Tongue (tissue), 2 donors: ENCODE measurements around the gene QSOX2. TPM values are rescaled to one million over a fixed set of nuclear protein-coding genes. Genes with fewer than 3 reads are reported as not detected.

ENCODE experiments used
- DNase-seq: peaks from one replicate; pipeline ENCODE4 v3.0.0-alpha.2; 2015
- total RNA-seq: library from RNA; depleted of rRNA; stranded (reverse); fragments of >200 nt; gene quantifications from one replicate; pipeline ENCODE4 v1.2.3, GENCODE V29; 2014

The QSOX2 gene
- total RNA-seq, 1 donor from 2014 or later = 9.0 TPM

- no peak for DNase-seq
Measured at GRCh38 chr9:136203408-136204144, 42.0 kb downstream of the QSOX2 start.

GRCh38 chr9:136202454-136203407, 42.9 kb downstream of the QSOX2 start:
- DNase-seq = no peak

- peak; percentile 65 for DNase-seq
Measured at GRCh38 chr9:136201609-136202453, 43.8 kb downstream of the QSOX2 start.

GRCh38 chr9:136201174-136201573, 44.4 kb downstream of the QSOX2 start:
- no peak for DNase-seq

GRCh38 chr9:136200424-136200823, 45.2 kb downstream of the QSOX2 start:
- no peak for DNase-seq

GRCh38 chr9:136199391-136200288, 46.0 kb downstream of the QSOX2 start:
- DNase-seq = no peak

- no peak for DNase-seq
Measured at GRCh38 chr9:136198605-136199083, 47.0 kb downstream of the QSOX2 start.

- no peak for DNase-seq
Measured at GRCh38 chr9:136197930-136198604, 47.5 kb downstream of the QSOX2 start.

GRCh38 chr9:136197084-136197875, 48.3 kb downstream of the QSOX2 start:
- no peak for DNase-seq

- no peak for DNase-seq
Measured at GRCh38 chr9:136196404-136197083, 49.1 kb downstream of the QSOX2 start.

GRCh38 chr9:136194540-136194939, 51.1 kb downstream of the QSOX2 start:
- DNase-seq = no peak

- DNase-seq = no peak
Measured at GRCh38 chr9:136193891-136194279, 51.7 kb downstream of the QSOX2 start.

- no peak for DNase-seq
Measured at GRCh38 chr9:136193127-136193890, 52.3 kb downstream of the QSOX2 start.

GRCh38 chr9:136192289-136193126, 53.1 kb downstream of the QSOX2 start:
- DNase-seq = no peak

- no peak for DNase-seq
Measured at GRCh38 chr9:136191960-136192286, 53.7 kb downstream of the QSOX2 start.

GRCh38 chr9:136191099-136191959, 54.3 kb downstream of the QSOX2 start:
- no peak for DNase-seq
